HUES48 (cell line): ENCODE measurements around the gene MBOAT2.

Experiments
- H3K27ac ChIP-seq: one replicate; pipeline ENCODE4 v1.7.0; 2013; ENCODE audit warnings: low read depth, low read length, inconsistent platforms
- H3K27me3 ChIP-seq: 2 replicates; pipeline ENCODE4 v1.6.1; 2013; ENCODE audit warnings: mild to moderate bottlenecking, low read length; ENCODE audit not compliant: control insufficient read depth, insufficient read depth
- H3K36me3 ChIP-seq: 2 replicates; pipeline ENCODE4 v1.6.1; 2013; ENCODE audit warnings: low read length; ENCODE audit not compliant: control insufficient read depth, insufficient read depth
- H3K4me1 ChIP-seq: 2 replicates; pipeline ENCODE4 v1.6.1; 2013; ENCODE audit warnings: mild to moderate bottlenecking, low read length; ENCODE audit not compliant: control insufficient read depth, insufficient read depth
- H3K4me3 ChIP-seq: 2 replicates; pipeline ENCODE4 v1.5.1; 2013; ENCODE audit warnings: mild to moderate bottlenecking, low read depth, low read length
- H3K9ac ChIP-seq: 2 replicates; pipeline ENCODE4 v1.6.1; 2013; ENCODE audit warnings: mild to moderate bottlenecking, low read depth, low read length, moderate library complexity
- H3K9me3 ChIP-seq: 2 replicates; pipeline ENCODE4 v1.6.1; 2013; ENCODE audit warnings: low read length; ENCODE audit not compliant: control insufficient read depth, insufficient read depth

MBOAT2 gene

DNA sequence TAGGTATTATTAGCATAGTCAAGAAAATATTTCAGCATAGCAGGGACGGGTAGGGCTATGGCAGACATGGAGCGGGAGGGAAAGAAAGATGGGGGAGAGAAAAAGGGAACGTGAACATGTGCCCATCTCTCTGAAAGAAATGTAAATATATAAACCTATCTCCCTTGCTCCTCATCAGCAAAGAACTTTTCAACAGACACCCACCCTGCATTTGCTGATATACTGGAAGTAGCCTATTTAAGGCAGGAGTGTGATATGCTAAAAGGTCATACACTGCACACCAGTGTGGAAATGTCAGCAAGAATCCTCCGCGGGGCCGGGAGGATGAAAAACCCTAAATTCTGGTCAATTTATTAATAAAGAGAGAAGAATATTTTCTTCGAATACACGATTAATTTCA is 1.7 kb downstream of the MBOAT2 start:
- peaks cover 39% of the 10 kb centered on the region for H3K4me1 ChIP-seq
- no peaks in the 10 kb centered on the region for H3K36me3 ChIP-seq
- H3K27ac ChIP-seq = no peak overlapping the region
- no peaks in the 10 kb centered on the region for H3K9me3 ChIP-seq
- H3K4me3 ChIP-seq = no peak overlapping the region
- H3K27me3 ChIP-seq = peaks cover 5% of the 10 kb centered on the region; the same call in 1 of the 2 replicates
- no peak overlapping the region for H3K9ac ChIP-seq

DNA sequence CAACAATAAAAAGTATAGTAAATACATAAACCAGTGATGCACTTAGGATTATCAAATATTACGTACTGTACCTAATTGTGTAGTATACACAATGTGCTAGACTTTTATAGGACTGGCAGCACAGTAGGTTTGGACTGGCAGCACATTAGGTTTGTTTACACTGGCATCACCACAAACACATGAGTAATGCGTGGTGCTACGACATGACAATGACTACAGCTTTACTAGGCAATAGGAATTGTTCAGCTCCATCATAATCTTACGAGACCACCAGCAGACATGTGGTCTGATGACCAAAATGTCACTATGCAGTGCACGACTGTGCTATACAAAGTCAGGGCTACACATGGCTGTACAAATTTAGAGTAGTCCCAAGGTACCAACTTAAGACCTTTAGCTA is 2.3 kb downstream of the MBOAT2 start:
- peaks cover 44% of the 10 kb centered on the region for H3K4me1 ChIP-seq
- H3K36me3 ChIP-seq = no peaks in the 10 kb centered on the region
- H3K27ac ChIP-seq = no peak overlapping the region
- no peak overlapping the region for H3K9ac ChIP-seq
- peaks cover 5% of the 10 kb centered on the region; the same call in 1 of the 2 replicates for H3K27me3 ChIP-seq
- no peak overlapping the region for H3K4me3 ChIP-seq
- H3K9me3 ChIP-seq = no peaks in the 10 kb centered on the region

DNA sequence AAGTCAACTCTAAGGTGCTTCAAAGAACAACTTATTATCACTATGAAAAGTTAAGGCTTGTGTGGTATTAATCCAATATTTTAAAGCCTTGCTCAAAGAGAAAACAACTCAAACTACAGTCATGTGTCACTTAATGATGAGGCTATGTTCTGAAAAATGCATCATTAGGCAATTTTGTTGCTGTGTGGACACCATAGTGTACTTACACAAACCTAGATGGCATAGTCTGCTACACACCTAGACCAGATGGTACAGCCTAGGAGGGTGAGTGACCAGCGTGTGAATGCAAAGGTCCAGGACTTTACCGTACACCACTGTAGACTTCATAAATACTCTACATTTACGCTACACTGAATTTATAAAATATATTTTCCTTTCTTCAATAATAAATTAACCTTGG is 3.0 kb downstream of the MBOAT2 start:
- H3K9me3 ChIP-seq = no peaks in the 10 kb centered on the region
- no peaks in the 10 kb centered on the region for H3K36me3 ChIP-seq
- H3K9ac ChIP-seq = no peak overlapping the region
- H3K4me3 ChIP-seq = no peak overlapping the region
- H3K27me3 ChIP-seq = peaks cover 5% of the 10 kb centered on the region; the same call in 1 of the 2 replicates
- peaks cover 48% of the 10 kb centered on the region for H3K4me1 ChIP-seq
- H3K27ac ChIP-seq = no peak overlapping the region

DNA sequence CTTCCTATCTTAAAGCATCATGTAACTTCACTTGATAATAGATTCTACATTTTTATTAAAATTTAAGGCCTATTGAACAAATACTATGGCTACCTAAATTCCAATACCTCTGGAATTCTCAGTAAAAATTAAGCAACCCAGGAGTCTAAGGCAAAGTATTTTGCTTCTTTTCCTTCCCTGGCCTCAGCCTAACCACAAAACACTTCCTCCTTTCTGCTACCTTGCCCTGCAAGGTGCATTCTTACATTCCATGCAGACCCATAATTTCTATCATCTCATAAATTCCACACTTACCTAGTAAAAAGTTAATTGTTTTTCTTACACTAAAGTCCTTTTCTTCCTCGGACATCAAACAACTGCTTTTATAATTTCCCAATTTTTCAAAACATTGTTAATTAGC is 3.7 kb downstream of the MBOAT2 start:
- H3K9me3 ChIP-seq = no peaks in the 10 kb centered on the region
- no peak overlapping the region for H3K27ac ChIP-seq
- H3K4me3 ChIP-seq = no peak overlapping the region
- peaks cover 5% of the 10 kb centered on the region; the same call in 1 of the 2 replicates for H3K27me3 ChIP-seq
- no peaks in the 10 kb centered on the region for H3K36me3 ChIP-seq
- H3K4me1 ChIP-seq = peaks cover 45% of the 10 kb centered on the region
- H3K9ac ChIP-seq = no peak overlapping the region

DNA sequence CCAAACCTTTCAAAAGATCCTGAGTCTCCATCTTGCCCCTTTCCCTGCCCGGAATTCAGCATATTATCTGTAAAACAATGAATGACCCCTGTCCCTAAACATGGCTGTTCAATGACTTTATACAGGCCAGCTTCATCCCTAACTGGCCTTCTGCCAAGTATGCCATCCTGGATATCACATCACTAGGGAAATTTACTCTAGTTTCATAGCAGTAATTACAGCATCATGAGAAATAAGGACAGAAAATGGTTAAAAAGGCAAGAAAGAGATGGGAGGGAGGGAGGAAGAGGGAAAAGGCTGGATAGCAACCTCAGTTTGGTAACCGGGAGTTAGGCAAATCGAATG is 4.4 kb downstream of the MBOAT2 start:
- no peak overlapping the region for H3K27ac ChIP-seq
- peaks cover 40% of the 10 kb centered on the region for H3K4me1 ChIP-seq
- H3K27me3 ChIP-seq = peaks cover 5% of the 10 kb centered on the region; the same call in 1 of the 2 replicates
- no peaks in the 10 kb centered on the region for H3K36me3 ChIP-seq
- H3K4me3 ChIP-seq = no peak overlapping the region
- H3K9me3 ChIP-seq = no peaks in the 10 kb centered on the region
- H3K9ac ChIP-seq = no peak overlapping the region

DNA sequence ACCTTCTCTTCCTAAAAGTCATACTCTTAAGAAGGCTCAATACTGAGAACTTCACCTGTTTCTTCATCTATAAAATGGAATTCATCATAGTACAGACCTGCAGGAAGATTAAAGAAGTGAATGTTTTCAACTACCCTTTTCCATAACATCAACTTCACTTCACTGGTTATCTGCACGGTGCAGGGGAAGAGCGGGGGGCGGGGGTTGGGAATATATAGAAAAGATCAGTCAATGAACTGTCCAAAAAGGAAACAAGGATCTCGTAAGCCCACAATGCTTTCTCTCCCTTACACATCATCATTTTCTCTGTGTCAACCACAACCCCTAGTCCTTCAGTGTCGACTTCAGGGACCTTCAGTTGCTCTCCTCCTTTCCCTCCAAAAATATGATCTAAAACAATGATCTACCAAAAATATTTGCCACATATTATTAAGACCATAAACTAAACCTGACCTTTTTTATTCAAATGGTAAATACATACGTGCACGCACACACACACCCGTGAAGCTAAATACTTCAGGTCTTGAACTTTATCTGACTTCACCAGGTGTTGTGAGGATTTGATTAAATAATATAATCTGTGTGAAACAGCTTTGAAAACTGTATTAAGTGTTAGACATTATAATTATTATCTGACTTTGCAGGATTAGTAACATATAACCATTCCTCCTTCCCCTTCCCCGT is 4.9 kb downstream of the MBOAT2 start:
- H3K9me3 ChIP-seq = no peaks in the 10 kb centered on the region
- no peaks in the 10 kb centered on the region for H3K36me3 ChIP-seq
- peaks cover 5% of the 10 kb centered on the region; the same call in 1 of the 2 replicates for H3K27me3 ChIP-seq
- no peak overlapping the region for H3K4me3 ChIP-seq
- H3K27ac ChIP-seq = no peak overlapping the region
- H3K9ac ChIP-seq = no peak overlapping the region
- peaks cover 40% of the 10 kb centered on the region for H3K4me1 ChIP-seq

DNA sequence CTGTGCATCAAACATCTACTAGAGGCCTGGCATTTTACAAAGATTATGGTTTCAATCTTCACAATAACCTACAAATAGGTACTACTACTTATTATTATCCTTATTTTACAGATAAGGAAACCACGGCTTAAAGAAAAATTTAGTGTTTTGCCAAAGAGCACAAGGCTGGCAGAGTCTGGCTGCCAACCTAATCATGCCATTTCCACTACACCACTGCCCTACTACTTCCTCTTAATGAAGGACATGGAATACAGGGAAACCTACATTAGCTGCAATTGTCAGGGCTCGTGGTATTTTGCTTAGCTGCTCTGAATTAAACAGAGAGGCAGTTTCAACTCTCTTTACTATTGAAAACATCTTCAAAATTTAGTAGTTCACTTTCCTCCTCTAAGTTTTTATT is 5.9 kb downstream of the MBOAT2 start:
- no peak overlapping the region for H3K9ac ChIP-seq
- H3K27ac ChIP-seq = no peak overlapping the region
- no peaks in the 10 kb centered on the region for H3K9me3 ChIP-seq
- no peak overlapping the region for H3K4me3 ChIP-seq
- peaks cover 5% of the 10 kb centered on the region; the same call in 1 of the 2 replicates for H3K27me3 ChIP-seq
- peaks cover 40% of the 10 kb centered on the region for H3K4me1 ChIP-seq
- no peaks in the 10 kb centered on the region for H3K36me3 ChIP-seq

DNA sequence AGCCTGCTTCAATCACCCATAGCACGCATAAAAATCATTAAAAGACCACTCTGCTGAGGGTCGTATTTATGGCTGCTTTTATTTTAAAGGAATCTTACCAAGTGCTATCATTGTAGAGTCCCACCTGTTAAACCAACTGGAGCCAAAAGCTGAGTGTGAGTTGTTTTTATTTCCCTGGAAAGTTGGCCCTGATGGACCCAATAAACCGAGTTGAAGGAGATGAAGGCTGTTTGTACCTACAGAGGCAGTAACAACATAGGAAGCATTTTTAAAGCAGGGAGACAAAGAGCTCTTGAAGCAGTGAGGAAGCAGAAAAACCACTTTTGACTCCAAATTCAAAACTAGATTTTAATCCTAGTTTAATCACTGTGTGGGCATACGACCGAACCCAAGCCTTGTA is 6.4 kb downstream of the MBOAT2 start:
- Histone ChIP-seq H3K4me1 (peaks cover 37% of the 10 kb centered on the region), H3K36me3 (no peaks in the 10 kb centered on the region), H3K9ac (no peak overlapping the region)

DNA sequence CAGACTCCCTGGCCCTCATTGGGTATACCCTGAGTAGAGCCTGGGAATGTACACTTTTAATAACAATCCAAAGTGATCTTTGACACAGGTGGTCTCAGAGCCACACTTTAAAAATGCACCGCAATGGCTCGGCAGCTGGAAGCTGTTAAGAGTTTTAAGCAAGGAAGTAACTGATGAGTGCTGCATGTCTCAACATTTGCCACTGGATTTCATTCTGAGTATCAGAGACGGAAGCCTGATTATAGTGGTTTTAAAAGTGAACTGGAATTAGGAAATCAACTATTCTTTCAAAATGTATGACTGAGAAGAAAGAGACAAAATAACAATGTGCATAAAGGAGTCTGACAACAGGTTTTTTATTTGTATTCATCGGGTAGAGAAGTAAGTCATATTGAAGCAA is 7.5 kb downstream of the MBOAT2 start:
- Histone ChIP-seq H3K9ac (no peak overlapping the region), H3K9me3 (no peaks in the 10 kb centered on the region), H3K27me3 (no peaks in the 10 kb centered on the region), H3K36me3 (no peaks in the 10 kb centered on the region), H3K27ac (no peak overlapping the region), H3K4me3 (no peak overlapping the region), H3K4me1 (peaks cover 27% of the 10 kb centered on the region)

More for the DNA sequence above, 6.4 kb downstream of the MBOAT2 start:
- H3K4me3 ChIP-seq = no peak overlapping the region
- H3K27ac ChIP-seq = no peak overlapping the region
- H3K9me3 ChIP-seq = no peaks in the 10 kb centered on the region
- H3K27me3 ChIP-seq = peaks cover 5% of the 10 kb centered on the region; the same call in 1 of the 2 replicates

DNA sequence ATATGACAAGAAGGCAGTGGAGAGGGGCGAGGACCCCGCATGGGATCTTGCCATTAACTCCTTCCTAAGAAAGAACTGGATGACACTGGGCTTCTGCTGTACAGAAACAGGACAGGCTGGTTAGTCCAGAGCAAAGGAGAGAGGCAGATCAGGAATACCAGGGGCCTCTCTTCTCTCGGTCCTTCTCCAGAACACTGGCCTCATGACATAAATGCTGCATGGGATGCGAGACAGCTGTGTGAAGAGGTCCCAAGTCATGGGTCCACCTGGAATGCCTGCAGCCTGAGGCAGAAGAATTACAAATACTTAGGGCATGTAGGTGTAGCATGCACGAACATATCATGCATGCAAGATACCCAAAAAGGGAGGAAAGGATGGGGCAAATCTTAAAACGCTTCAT is 9.1 kb downstream of the MBOAT2 start:
- H3K4me1 ChIP-seq = peaks cover 21% of the 10 kb centered on the region
- H3K9ac ChIP-seq = no peak overlapping the region
- no peak overlapping the region for H3K4me3 ChIP-seq
- no peaks in the 10 kb centered on the region for H3K9me3 ChIP-seq
- H3K36me3 ChIP-seq = no peaks in the 10 kb centered on the region
- no peaks in the 10 kb centered on the region for H3K27me3 ChIP-seq
- no peak overlapping the region for H3K27ac ChIP-seq

DNA sequence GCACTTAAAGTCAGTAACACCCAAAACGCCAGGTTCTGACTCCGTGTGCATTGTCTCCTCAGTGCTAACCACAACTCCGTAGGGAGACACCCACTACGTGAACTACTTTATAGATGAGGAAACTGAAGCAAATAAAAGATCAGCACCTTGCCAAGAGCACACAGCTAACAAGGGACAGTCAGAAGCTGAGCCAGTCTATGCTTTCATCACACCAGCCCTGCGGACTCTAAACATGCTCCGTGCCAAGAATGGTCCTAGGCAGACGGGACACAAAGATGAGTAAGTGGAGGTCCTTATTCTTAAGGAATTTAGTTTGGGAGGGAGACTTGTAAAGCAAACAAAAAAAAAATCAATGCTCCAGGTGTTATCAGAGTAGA is 9.6 kb downstream of the MBOAT2 start:
- H3K4me3 ChIP-seq = no peak overlapping the region
- H3K27me3 ChIP-seq = no peaks in the 10 kb centered on the region
- no peaks in the 10 kb centered on the region for H3K9me3 ChIP-seq
- H3K27ac ChIP-seq = no peak overlapping the region
- peaks cover 16% of the 10 kb centered on the region for H3K4me1 ChIP-seq
- no peaks in the 10 kb centered on the region for H3K36me3 ChIP-seq
- no peak overlapping the region for H3K9ac ChIP-seq
